NT2/D1 (cell line): ENCODE data around the gene RFLNA.
A peak's percentile ranks its signal among the peaks of the same experiment; 100 is the strongest.

Source experiments
- DNase-seq: peaks from one replicate; pipeline ENCODE4 v3.0.0-alpha.2; 2011; ENCODE audit warnings: low read depth, low spot score
- H3K27me3 ChIP-seq: 2 replicates; pipeline ENCODE4 v1.6.0; 2011; ENCODE audit warnings: mild to moderate bottlenecking; ENCODE audit not compliant: insufficient read length, insufficient read depth
- H3K36me3 ChIP-seq: 2 replicates; pipeline ENCODE4 v1.6.1; 2011; ENCODE audit warnings: mild to moderate bottlenecking, low read length, mixed read lengths; ENCODE audit not compliant: insufficient read depth, insufficient read length
- H3K4me1 ChIP-seq: 2 replicates; pipeline ENCODE4 v1.5.1; 2011; ENCODE audit not compliant: insufficient read depth, insufficient read length
- H3K4me3 ChIP-seq: 2 replicates; pipeline ENCODE4 v1.5.1; 2011; ENCODE audit warnings: low read depth; ENCODE audit not compliant: insufficient read length
- H3K9ac ChIP-seq: 2 replicates; pipeline ENCODE4 v1.6.0; 2011; ENCODE audit warnings: low read depth; ENCODE audit not compliant: insufficient read length
- H3K9me3 ChIP-seq: 2 replicates; pipeline ENCODE4 v1.5.1; 2011; ENCODE audit warnings: mild to moderate bottlenecking, low read length; ENCODE audit not compliant: insufficient read depth
- SUZ12 ChIP-seq: IDR thresholded peaks from 2 replicates; pipeline ENCODE4 v1.6.1; 2011; ENCODE audit not compliant: insufficient read length, insufficient read depth; ENCODE audit errors: extremely low read depth
- YY1 ChIP-seq: IDR thresholded peaks from 2 replicates; pipeline ENCODE4 v1.6.1; 2011; ENCODE audit not compliant: insufficient read length, insufficient read depth
- ZNF274 ChIP-seq: IDR thresholded peaks from 2 replicates; pipeline ENCODE4 v1.6.1; 2011; ENCODE audit warnings: mild to moderate bottlenecking, low read depth, low read length

The RFLNA gene

GRCh38 chr12:124332058-124332672, 37.3 kb downstream of the RFLNA start:
- TF ChIP-seq YY1 (no peak), SUZ12 (no peak), ZNF274 (no peak)
- peaks cover 94% of the 10 kb centered on the region for H3K36me3 ChIP-seq
- H3K9me3 ChIP-seq, result no peaks in the 10 kb centered on the region
- DNase-seq, result peak; percentile 23
- H3K9ac ChIP-seq, result no peak overlapping the region
- H3K4me3 ChIP-seq, result no peak overlapping the region
- H3K4me1 ChIP-seq, result peaks cover 19% of the 10 kb centered on the region
- H3K27me3 ChIP-seq, result no peaks in the 10 kb centered on the region

GRCh38 chr12:124332900-124333299, 38.0 kb downstream of the RFLNA start:
- Histone ChIP-seq H3K4me3 (no peak overlapping the region), H3K9me3 (no peaks in the 10 kb centered on the region), H3K36me3 (peaks cover 95% of the 10 kb centered on the region), H3K9ac (no peak overlapping the region), H3K4me1 (peaks cover 15% of the 10 kb centered on the region), H3K27me3 (no peaks in the 10 kb centered on the region)
- DNase-seq, result no peak
- TF ChIP-seq SUZ12, result no peak
- no peak for TF ChIP-seq ZNF274
- TF ChIP-seq YY1, result no peak

- no peak overlapping the region for H3K4me3 ChIP-seq
- peaks cover 11% of the 10 kb centered on the region for H3K4me1 ChIP-seq
- no peaks in the 10 kb centered on the region for H3K27me3 ChIP-seq
- TF ChIP-seq SUZ12, result no peak
- no peak for TF ChIP-seq YY1
- TF ChIP-seq ZNF274, result no peak
- H3K9ac ChIP-seq, result no peak overlapping the region
- DNase-seq, result no peak
- no peaks in the 10 kb centered on the region for H3K9me3 ChIP-seq
- H3K36me3 ChIP-seq, result peaks cover 94% of the 10 kb centered on the region
These were observed 38.8 kb downstream of the RFLNA start for GRCh38 chr12:124333724-124334123.

- Histone ChIP-seq H3K9me3 (no peaks in the 10 kb centered on the region), H3K9ac (no peak overlapping the region), H3K4me3 (no peak overlapping the region), H3K36me3 (peaks cover 89% of the 10 kb centered on the region), H3K27me3 (no peaks in the 10 kb centered on the region), H3K4me1 (peaks cover 11% of the 10 kb centered on the region)
- TF ChIP-seq SUZ12 (no peak), YY1 (no peak), ZNF274 (no peak)
- no peak for DNase-seq
These were observed 39.4 kb downstream of the RFLNA start for GRCh38 chr12:124334266-124334665.

GRCh38 chr12:124334976-124335375, 40.1 kb downstream of the RFLNA start:
- H3K27me3 ChIP-seq, result no peaks in the 10 kb centered on the region
- H3K4me1 ChIP-seq, result peaks cover 11% of the 10 kb centered on the region
- H3K9me3 ChIP-seq, result no peaks in the 10 kb centered on the region
- no peak overlapping the region for H3K4me3 ChIP-seq
- TF ChIP-seq YY1 (no peak), SUZ12 (no peak), ZNF274 (no peak)
- peaks cover 89% of the 10 kb centered on the region for H3K36me3 ChIP-seq
- DNase-seq, result no peak
- H3K9ac ChIP-seq, result no peak overlapping the region

GRCh38 chr12:124335426-124336183, 40.7 kb downstream of the RFLNA start:
- H3K36me3 ChIP-seq, result peaks cover 89% of the 10 kb centered on the region
- no peaks in the 10 kb centered on the region for H3K27me3 ChIP-seq
- peaks cover 14% of the 10 kb centered on the region for H3K4me1 ChIP-seq
- DNase-seq, result no peak
- H3K4me3 ChIP-seq, result no peak overlapping the region
- H3K9me3 ChIP-seq, result no peaks in the 10 kb centered on the region
- no peak overlapping the region for H3K9ac ChIP-seq
- TF ChIP-seq SUZ12, result no peak
- no peak for TF ChIP-seq ZNF274
- TF ChIP-seq YY1, result no peak

GRCh38 chr12:124336184-124336437, 41.2 kb downstream of the RFLNA start:
- Histone ChIP-seq H3K4me3 (no peak overlapping the region), H3K9ac (no peak overlapping the region), H3K27me3 (no peaks in the 10 kb centered on the region), H3K9me3 (no peaks in the 10 kb centered on the region), H3K4me1 (peaks cover 14% of the 10 kb centered on the region), H3K36me3 (peaks cover 90% of the 10 kb centered on the region)
- TF ChIP-seq YY1 (no peak), ZNF274 (no peak), SUZ12 (no peak)
- DNase-seq, result no peak
